SH-SY5Y (cell line): ENCODE results near the gene AGAP1.

Experiments
- GATA2 ChIP-seq: IDR thresholded peaks from 2 replicates; pipeline ENCODE4 v1.6.1; 2011; ENCODE audit warnings: mild to moderate bottlenecking, low read depth, low read length
- GATA3 ChIP-seq: IDR thresholded peaks from 2 replicates; pipeline ENCODE4 v1.6.1; 2011; ENCODE audit warnings: low read depth, mild to moderate bottlenecking, low read length, moderate library complexity

GRCh38 chr2:235600406-235600805 lies 106.6 kb downstream of the AGAP1 start:
- no peak for TF ChIP-seq GATA2
- TF ChIP-seq GATA3, result no peak
